CD14-positive monocyte (primary cell): Measurements from ENCODE around the gene GIMAP4. TPM values are rescaled to one million over a fixed set of nuclear protein-coding genes. Genes with fewer than 3 reads are reported as not detected.

Experiments
- DNase-seq, 3 donors: peaks; one replicate each; pipeline ENCODE4 v3.0.0-alpha.2; 2011 to 2022
- H2AFZ ChIP-seq: 2 replicates; pipeline ENCODE4 v1.6.0; 2012; ENCODE audit warnings: mild to moderate bottlenecking, low read depth, low read length, inconsistent platforms; ENCODE audit not compliant: insufficient read depth, poor library complexity, severe bottlenecking
- H3K27ac ChIP-seq, 2 donors: 1 replicate in 1 of 2; 2 replicates in 1 of 2; pipeline ENCODE4 v1.5.1; 2012 to 2013; ENCODE audit warnings: low read length in 2 of 2, control low read depth in 1 of 2, inconsistent platforms in 1 of 2, low read depth in 1 of 2, mild to moderate bottlenecking in 1 of 2
- H3K27me3 ChIP-seq, 2 donors: one replicate each; pipeline versions ENCODE4 v1.6.0 to v1.6.1; 2011 to 2013; ENCODE audit warnings: low read length in 2 of 2; ENCODE audit not compliant: control insufficient read depth in 2 of 2, insufficient read depth in 2 of 2
- H3K36me3 ChIP-seq, 2 donors: replicated peaks in 1 of 2; 1 replicate in 1 of 2; 2 replicates in 1 of 2; pipeline versions ENCODE4 v1.5.1 to v1.6.1; 2012 to 2013; ENCODE audit warnings: low read length in 2 of 2, control low read depth in 1 of 2, inconsistent platforms in 1 of 2, mild to moderate bottlenecking in 1 of 2; ENCODE audit not compliant: insufficient read depth in 2 of 2, control insufficient read depth in 1 of 2
- H3K4me1 ChIP-seq, 2 donors: 1 replicate in 1 of 2; 2 replicates in 1 of 2; pipeline versions ENCODE4 v1.5.1 to v1.6.1; 2012 to 2013; ENCODE audit warnings: low read length in 2 of 2, control low read depth in 1 of 2, inconsistent platforms in 1 of 2, mild to moderate bottlenecking in 1 of 2, moderate library complexity in 1 of 2; ENCODE audit not compliant: insufficient read depth in 2 of 2, control insufficient read depth in 1 of 2
- H3K4me2 ChIP-seq: replicated peaks from 2 replicates; pipeline ENCODE3; 2012; ENCODE audit warnings: low read length, moderate library complexity, mild to moderate bottlenecking; ENCODE audit not compliant: poor library complexity, severe bottlenecking; ENCODE audit errors: extremely low read depth
- H3K4me3 ChIP-seq, 3 experiments: fragments of 200-600 bp in 1 of 3; sonication (generic) in 1 of 3; replicated peaks in 1 of 3; 1 replicate in 2 of 3; 2 replicates in 1 of 3; pipeline ENCODE4 v1.5.1; 2011 to 2013; ENCODE audit warnings: low read length in 3 of 3, mild to moderate bottlenecking in 3 of 3, control low read depth in 2 of 3, low read depth in 2 of 3, inconsistent platforms in 1 of 3, moderate library complexity in 1 of 3
- H3K79me2 ChIP-seq: 2 replicates; pipeline ENCODE4 v1.6.0; 2012; ENCODE audit warnings: mild to moderate bottlenecking, control low read depth, inconsistent platforms, low read length, moderate library complexity; ENCODE audit not compliant: insufficient read depth
- H3K9ac ChIP-seq: 2 replicates; pipeline ENCODE4 v1.6.0; 2017; ENCODE audit warnings: low read length, mild to moderate bottlenecking; ENCODE audit not compliant: insufficient read depth, poor library complexity, severe bottlenecking
- H3K9me3 ChIP-seq, 2 donors: replicated peaks in 1 of 2; 1 replicate in 1 of 2; 2 replicates in 1 of 2; pipeline versions ENCODE4 v1.5.1 to v1.6.1; 2012 to 2013; ENCODE audit warnings: low read length in 2 of 2, control low read depth in 1 of 2; ENCODE audit not compliant: control insufficient read depth in 1 of 2, insufficient read depth in 1 of 2
- H4K20me1 ChIP-seq: 2 replicates; pipeline ENCODE4 v1.6.0; 2012; ENCODE audit warnings: mild to moderate bottlenecking, low read length, control low read depth, moderate library complexity; ENCODE audit not compliant: insufficient read depth
- H3K27ac Mint-ChIP-seq, 7 donors: one replicate each; pipeline ENCODE4 v1.8.0; 2020; ENCODE audit warnings: mild to moderate bottlenecking in 7 of 7, mixed read lengths in 7 of 7, moderate library complexity in 6 of 7, inconsistent platforms in 2 of 7
- H3K27me3 Mint-ChIP-seq, 3 donors: one replicate each; pipeline ENCODE4 v1.8.0; 2021 to 2022; ENCODE audit warnings: low read depth in 3 of 3, mild to moderate bottlenecking in 3 of 3, mixed read lengths in 3 of 3, moderate library complexity in 3 of 3, inconsistent platforms in 1 of 3
- H3K36me3 Mint-ChIP-seq, 2 donors: one replicate each; pipeline ENCODE4 v1.8.0; 2020; ENCODE audit warnings: mixed read lengths in 2 of 2, inconsistent platforms in 1 of 2, mild to moderate bottlenecking in 1 of 2
- H3K4me1 Mint-ChIP-seq: one replicate; pipeline ENCODE4 v1.8.0; 2020; ENCODE audit warnings: mild to moderate bottlenecking, mixed read lengths
- H3K4me3 Mint-ChIP-seq, 2 donors: one replicate each; pipeline ENCODE4 v1.8.0; 2020; ENCODE audit warnings: mild to moderate bottlenecking in 2 of 2, mixed read lengths in 2 of 2, moderate library complexity in 1 of 2
- H3K9me3 Mint-ChIP-seq, 7 donors: one replicate each; pipeline ENCODE4 v1.8.0; 2020 to 2022; ENCODE audit warnings: mixed read lengths in 7 of 7, mild to moderate bottlenecking in 6 of 7, moderate library complexity in 6 of 7, inconsistent platforms in 2 of 7
- CTCF ChIP-seq: fragments of 200-600 bp; IDR thresholded peaks from one replicate; pipeline ENCODE4 v1.8.0; 2022; ENCODE audit warnings: antibody characterized with exemption, mild to moderate bottlenecking
- WGBS: methylation state at CpG from one replicate; pipeline ENCODE4 v1.1.5; 2013; ENCODE audit warnings: missing lambda C conversion rate; ENCODE audit not compliant: insufficient coverage; 5-methylcytosine and 5-hydroxymethylcytosine counted together
- intact Hi-C, 2 donors: fragments of 100-400 bp; cut with micrococcal nuclease; formaldehyde crosslinking; loops; one replicate each; pipeline versions ENCODE4 v1.15.0 to v1.15.1; 2023
- polyA plus RNA-seq, 3 donors: library from polyadenylated mRNA; depleted of rRNA in 1 of 3; unstranded in 2 of 3; stranded (reverse) in 1 of 3; fragments of 300-500 nt in 2 of 3; fragments of >200 nt in 1 of 3; fragmentation: Illumina TruSeq in 2 of 3; gene quantifications; 1 replicate in 2 of 3; 2 replicates in 1 of 3; pipeline ENCODE4 v1.2.3, GENCODE V29; 2012 to 2021

GIMAP4 gene
- polyA plus RNA-seq, 3 donors: 37.3 to 269 (median 167) TPM

DNA sequence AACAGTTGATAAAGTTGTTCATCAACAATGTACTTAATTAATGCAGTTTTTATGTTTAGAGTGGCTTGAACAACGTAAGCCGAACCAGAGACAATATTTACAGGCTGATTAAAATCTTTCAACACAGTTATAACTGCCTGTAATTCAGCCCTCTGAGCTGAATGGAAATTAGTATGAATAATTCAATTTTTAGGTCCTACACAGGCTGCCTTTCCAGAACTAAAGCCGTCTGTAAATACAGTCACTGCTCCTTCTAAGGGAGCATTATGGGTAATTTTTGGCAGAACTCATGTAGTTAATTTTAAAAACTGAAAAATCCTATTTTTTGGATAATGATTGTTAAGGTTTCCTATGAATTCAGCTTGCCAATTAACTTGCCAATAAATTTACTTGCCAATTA lies 2.6 kb upstream of the GIMAP4 start:
- Histone ChIP-seq H3K9me3 (peaks cover 16 to 26% of the 10 kb centered on the region in 2 donors), H3K36me3 (peaks cover 0 to 6% of the 10 kb centered on the region in 2 donors), H3K4me1 (peaks cover 18 to 20% of the 10 kb centered on the region in 2 donors), H3K27me3 (no peaks in the 10 kb centered on the region), H2AFZ (no peak overlapping the region), H3K4me3 (no peak overlapping the region), H3K27ac (no peak overlapping the region), H3K4me2 (no peak overlapping the region), H4K20me1 (no peaks in the 10 kb centered on the region), H3K79me2 (peaks cover 34% of the 10 kb centered on the region), H3K9ac (no peak overlapping the region)
- no peak for DNase-seq
- Mint-ChIP-seq H3K4me3 (no peak overlapping the region), H3K9me3 (peaks cover 15 to 28% (median 24%) of the 10 kb centered on the region in 7 donors), H3K36me3 (peaks cover 8 to 12% of the 10 kb centered on the region in 2 donors), H3K4me1 (peaks cover 27% of the 10 kb centered on the region), H3K27me3 (peaks cover 0 to 5% (median 0%) of the 10 kb centered on the region in 3 donors), H3K27ac (no peak overlapping the region)
- TF ChIP-seq CTCF: no peak
- intact Hi-C loops: no loop called here
- WGBS: no CpG with 5 or more reads among the region's 3 CpGs

DNA sequence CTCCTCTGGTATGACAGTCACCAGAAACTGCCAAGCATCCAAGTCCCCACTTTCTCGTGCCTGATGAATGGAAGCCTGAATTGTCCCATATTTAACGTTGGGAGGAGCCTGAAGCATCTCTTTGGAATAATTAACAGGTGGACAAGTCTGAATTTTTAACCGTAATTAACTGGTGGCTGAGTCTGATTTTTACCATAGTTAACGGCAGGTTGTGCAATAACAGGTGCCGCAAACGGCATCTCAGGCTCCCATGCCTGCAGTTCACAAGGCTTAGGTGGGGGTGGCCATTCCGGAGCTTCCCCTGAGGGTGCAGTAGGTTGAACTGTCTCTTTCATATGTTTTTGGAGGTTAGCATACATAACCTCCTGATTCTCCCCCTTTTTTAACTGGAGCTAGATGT lies 2.0 kb upstream of the GIMAP4 start:
- Mint-ChIP-seq H3K4me3 (no peak overlapping the region), H3K9me3 (peaks cover 11 to 25% (median 19%) of the 10 kb centered on the region in 7 donors), H3K4me1 (peaks cover 34% of the 10 kb centered on the region), H3K27me3 (no peaks in the 10 kb centered on the region), H3K27ac (no peak overlapping the region), H3K36me3 (peaks cover 14% of the 10 kb centered on the region in 2 donors)
- Histone ChIP-seq H3K4me2 (no peak overlapping the region), H3K9me3 (peaks cover 13 to 19% of the 10 kb centered on the region in 2 donors), H3K27ac (no peak overlapping the region), H3K4me1 (peaks cover 25 to 27% of the 10 kb centered on the region in 2 donors), H4K20me1 (peaks cover 7% of the 10 kb centered on the region), H3K27me3 (no peaks in the 10 kb centered on the region), H2AFZ (no peak overlapping the region), H3K36me3 (peaks cover 3 to 8% of the 10 kb centered on the region in 2 donors), H3K4me3 (no peak overlapping the region), H3K9ac (no peak overlapping the region), H3K79me2 (peaks cover 40% of the 10 kb centered on the region)
- WGBS: 90% methylated on average over 2 of the region's 7 CpGs
- intact Hi-C loops: no loop called here
- DNase-seq: no peak
- TF ChIP-seq CTCF: no peak
